ENCODE results near the gene DLEC1.
"Not testable (repeated sequence)": the region's sequence is repeated elsewhere in the genome, so short reads cannot be mapped to it uniquely, and the experiment has no call there.

The DLEC1 gene

DNA sequence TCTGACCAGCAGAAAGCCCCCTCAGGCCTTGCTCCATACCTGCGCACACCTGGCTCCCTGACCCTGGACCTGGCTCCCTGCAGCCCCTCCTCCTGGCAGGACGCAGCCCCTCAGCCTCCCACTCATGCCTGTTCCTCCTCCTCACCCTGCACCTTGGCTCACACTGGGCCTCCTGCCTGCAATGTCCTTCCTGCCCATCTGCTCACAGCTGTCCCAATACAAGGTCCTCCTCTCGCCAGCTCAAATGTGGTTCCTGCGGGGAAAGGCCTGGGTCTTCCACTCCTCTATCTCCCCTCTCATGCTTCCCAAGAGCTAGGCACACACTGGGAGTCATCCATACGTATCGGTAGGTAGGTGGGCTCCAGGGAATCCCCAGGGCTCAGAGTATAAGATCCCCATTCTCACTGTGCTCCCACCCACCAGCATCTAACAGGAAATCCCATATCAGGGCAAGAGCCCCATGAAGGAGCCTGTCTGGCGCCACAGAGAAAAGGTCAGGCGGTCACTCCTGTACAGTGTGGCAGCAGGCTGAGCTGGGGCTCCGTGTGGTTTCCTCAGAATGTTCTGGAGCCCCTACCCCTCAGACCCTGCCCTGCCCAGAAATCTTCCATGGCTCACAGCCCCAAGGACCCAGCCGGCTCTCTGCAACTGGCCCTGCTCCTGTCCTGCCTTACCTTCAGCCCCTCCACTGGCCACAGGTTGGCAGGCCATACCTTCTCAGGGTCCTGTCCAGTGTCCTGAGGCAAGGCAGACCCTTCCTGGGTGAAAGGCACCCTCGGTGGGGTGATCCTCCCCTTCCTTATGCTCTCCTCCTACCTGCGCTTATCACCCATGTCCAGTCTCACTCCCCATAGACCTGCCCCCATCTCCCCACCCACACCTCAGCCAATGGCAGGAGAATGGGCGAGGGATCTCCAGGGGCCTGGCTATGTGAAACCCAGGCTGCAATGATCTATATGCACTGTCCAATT, 20.4 kb upstream of the DLEC1 start:
- DNase-seq: no peak

DNA sequence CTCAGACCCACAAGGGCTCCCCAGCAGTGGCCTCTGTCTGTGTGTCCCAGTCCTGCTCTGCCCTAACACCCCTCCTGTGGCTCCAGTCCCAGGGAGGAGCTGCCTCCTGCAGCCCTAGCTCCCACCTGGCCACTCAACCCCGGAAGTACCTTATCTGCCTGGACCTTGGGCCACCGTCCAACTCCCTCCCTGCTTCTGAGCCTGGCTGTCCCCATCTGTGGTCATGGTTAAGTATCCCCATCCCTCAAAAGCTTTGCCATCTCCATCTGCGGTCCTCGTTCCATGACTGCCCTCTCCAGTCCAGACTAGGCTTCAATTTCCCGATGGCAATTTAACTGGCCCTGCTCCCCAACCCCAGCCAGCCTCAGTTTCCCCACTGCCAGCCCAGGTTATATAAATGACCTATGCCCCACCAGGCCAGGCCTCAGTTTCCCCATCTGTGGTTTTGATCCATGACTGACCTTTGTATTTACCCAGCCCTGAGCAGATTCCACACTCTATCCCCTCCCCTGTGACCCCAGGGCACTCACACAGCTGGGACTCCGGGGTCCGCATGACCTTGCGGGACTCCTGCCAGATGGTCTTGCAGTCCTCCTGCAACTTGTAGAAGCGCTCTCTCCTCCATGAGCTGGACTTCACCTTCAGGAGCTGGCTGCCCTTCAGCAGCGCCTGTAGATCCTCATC, 19.2 kb upstream of the DLEC1 start:
- no peak for DNase-seq

DNA sequence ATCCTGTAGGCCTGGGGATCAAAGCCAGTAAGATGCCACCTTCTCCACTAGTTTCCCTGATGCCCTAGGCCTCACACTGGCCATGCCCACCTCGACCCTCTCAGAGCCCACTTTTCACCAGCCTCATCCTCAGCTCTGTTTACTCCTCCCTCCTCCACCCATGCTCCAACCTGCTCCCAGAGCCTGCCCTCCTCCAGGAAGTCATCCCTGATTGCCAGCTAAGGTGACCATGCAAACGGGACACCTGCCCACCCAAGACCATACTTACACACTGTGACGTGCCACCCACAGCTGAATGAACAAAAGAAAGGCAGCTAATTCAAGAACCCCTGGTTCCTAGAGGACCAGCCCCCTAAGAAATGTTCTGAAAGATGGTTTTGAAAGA, 18.7 kb upstream of the DLEC1 start:
- DNase-seq: no peak

DNA sequence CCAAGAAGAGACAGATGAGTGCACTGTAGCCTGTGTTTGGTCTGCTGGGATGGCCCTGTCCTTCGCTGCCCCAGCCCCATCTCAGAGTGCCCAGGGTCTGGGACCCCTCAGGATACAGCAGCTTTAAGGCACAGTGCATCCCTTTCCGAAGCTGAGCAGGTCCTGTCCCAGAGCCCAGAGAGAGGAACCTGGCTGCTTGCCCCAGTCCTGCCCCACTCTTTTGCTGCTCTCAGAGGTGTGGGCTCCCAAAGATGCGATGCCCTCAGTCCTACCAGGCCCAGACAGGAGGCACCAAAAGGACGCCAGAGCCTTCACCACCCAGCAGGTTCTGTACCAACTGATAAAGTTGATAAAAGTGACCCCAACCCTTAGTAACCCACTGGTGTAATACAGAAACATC, 17.8 kb upstream of the DLEC1 start:
- no peak for DNase-seq

DNA sequence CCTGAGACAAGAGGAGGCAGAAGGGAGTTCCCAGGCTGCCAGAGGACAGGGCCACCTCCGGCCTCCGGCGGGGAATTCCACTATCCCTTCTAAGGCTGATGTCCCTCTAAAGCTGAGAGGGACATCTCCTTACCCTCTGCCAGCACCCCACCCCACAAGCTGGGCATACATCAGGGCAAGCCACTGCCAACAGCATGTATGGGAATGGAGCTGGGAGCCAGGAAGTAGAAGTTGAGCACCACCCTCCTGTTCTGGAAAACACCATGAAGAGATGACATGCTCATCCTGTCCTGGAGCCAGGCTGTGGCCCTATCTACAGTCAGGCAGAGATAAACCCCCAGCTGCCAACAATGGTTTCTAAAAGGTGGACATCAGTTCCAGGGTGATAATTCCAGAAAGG, 16.7 kb upstream of the DLEC1 start:
- no peak for DNase-seq

DNA sequence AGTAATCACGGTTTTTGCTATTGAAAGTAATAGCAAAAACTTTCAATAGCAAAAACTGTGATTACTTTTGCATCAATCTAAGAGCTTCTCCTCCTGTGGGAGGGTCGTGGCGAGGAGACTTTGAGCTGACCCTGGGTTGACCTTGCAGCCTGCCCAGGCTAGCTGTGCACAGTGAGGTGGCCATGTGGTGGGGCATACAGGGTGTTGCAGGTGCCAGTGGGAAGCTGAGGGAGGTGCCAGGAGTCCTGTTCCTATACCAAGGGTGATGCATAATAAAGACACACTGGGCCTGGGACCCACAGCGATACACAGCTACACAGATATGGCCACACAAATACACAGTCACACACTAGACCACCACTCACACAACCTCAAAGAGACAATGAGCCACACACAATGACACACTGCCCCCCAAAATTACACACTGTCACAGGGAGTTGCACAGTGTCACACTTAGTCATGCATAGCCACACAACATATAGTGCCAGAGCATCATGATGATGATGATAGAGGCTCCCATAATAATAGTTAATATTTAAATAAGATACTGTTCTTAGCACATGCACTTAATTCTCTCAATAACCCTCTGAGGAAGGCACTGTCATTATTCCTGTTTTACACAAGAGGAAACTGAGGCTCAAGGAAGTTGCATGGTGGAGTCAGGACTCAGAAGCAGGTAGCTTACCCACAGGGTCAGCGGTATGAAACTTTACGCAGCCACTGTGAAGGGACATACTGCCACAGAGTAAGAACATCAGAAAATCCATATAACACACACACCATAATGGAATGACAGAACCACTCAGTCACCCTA, 15.9 kb upstream of the DLEC1 start:
- DNase-seq: no peak

DNA sequence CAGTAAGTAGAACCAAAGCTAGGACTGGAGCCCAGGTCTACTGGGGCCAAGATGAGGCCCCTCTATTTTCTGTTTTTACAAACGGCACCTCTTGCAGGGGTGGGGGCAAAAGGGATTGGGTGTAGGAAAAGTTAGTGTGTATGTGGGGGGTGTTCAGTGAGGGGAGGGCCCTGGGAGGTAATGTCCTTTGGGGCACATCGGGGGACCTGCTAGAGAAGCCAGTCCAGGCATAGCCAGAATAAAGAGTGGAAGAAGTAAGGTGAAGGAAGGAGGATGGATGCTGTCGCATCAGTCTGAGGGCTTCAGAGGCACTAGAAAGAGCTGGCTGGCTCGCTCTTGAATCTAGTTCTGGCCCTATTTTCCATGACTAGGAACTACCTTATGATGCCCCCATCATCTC, 12.2 kb upstream of the DLEC1 start:
- no peak for DNase-seq

DNA sequence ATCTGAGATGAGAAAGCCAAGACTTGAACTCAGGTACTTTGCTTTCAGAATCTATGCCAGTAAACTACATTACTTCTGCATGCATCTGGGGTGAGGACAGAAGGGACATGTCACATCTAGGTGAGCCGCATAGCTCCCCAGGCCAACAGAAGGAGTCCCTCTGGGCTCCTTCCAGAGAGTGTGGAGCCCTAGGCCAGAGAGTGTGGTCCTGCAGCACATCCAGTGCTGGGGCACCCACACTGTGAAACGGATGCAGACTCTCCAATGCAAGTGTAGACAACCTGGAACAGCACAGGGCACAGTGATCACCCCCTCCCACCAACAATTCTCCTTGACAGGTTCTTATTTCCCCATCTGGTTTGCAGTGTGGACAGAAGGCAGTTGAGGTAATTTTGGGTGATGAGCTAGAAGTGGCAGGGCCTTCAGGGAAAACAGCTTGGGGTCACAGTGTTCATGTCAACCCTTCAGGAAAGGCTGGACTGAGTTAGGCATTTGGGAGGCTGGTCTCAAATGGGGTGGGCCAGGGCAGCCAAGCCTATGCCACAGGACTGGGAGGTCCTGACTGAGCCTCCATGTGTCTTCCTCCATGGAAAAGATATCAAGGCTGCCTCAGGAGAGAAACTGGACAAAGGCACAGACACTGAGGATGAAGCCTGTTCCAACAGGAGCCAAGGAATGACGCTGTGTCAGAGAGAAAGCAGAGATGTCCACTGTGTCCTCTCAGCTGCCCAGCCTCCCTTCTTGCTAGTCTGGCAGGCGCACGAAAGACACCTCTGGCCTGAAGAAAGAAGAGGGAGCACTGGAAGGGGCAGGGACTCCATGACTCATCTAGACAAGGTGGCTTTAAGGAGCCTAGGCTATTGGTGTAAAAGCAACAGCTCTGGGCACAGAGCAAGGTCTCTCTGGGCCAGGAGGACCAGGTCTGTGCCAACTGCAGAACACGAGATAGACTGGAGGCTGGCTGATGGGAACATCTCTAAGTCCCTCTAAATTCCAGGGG, 11.2 kb upstream of the DLEC1 start:
- no peak for DNase-seq

DNA sequence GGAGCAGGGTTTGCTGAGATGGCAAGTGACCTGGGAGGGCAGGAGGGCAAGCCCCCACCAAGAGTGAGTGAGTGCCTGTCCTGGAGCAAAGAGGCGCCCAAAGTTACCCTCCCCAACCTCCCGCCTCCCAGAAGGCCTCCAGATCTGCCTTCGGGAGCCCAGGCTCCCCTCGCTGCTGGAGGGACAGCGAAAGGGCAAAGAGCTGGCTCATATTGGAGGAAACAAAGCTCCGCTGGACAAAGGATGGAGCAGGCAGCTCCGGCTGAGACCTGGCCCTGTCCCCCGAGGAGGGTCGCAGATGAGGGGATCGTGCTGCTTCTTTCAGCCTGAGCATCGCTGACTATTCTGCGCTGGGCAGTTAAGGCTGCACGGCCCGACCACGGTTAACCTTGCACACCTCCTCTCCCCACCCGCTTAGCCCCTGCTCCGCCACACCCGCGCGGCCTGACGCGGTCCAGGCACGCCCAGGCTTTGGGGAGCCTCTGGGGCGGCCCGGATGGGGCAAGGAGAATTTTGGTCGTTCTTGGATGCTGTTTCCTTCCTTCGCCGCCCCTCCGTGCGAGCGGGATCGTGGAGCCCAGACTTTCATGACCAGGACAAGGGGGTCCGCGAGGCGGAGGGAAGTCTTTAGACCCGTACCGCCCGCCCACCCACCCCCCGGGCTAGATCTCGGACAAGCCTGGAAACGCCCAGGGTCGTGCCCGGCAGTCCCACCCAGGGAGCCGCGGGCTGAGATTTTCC, 10.2 kb upstream of the DLEC1 start:
- DNase-seq: no peak

DNA sequence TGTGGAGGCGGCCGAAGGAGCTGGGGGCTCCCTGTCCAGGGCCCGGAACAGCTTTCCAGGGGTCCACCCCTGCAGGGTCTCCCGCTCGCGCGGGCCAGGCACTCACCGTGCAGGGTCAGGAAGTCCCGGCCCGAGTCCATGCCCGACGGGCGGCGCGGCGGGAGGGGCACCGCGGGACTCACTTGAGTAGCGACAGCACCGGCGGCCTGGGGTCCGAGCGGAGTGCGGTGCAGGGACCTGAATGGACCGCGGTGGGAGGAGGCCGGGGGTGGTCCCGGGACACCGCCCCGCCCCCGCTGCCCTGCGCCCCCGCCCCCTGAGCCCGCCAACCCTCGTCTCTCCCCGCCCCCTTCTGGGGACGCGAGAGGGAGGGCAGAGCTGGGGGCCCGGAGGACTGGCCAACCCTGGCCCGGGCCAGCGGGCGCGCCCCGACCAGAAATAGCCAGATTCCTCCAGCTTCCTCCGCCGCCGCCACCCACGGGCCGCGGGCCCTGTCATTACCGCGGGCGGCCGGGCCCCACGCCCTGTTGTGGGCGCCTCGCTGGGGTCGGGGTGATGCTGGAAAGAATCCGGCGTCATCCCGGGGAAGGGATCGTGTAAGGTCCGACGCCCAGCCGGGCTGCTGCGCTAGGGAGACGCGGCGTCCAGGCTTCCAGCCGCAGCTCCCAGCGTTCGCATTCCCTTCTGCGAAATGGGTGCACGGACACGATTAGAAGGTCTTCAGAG, 9.4 kb upstream of the DLEC1 start, which contains the start of gene PLCD1:
TSS of gene PLCD1 (minus strand) at position 243 of the 726 bp plus-strand sequence. CDS start at position 140, 103 bp downstream.
- DNase-seq: peak; percentile 25

DNA sequence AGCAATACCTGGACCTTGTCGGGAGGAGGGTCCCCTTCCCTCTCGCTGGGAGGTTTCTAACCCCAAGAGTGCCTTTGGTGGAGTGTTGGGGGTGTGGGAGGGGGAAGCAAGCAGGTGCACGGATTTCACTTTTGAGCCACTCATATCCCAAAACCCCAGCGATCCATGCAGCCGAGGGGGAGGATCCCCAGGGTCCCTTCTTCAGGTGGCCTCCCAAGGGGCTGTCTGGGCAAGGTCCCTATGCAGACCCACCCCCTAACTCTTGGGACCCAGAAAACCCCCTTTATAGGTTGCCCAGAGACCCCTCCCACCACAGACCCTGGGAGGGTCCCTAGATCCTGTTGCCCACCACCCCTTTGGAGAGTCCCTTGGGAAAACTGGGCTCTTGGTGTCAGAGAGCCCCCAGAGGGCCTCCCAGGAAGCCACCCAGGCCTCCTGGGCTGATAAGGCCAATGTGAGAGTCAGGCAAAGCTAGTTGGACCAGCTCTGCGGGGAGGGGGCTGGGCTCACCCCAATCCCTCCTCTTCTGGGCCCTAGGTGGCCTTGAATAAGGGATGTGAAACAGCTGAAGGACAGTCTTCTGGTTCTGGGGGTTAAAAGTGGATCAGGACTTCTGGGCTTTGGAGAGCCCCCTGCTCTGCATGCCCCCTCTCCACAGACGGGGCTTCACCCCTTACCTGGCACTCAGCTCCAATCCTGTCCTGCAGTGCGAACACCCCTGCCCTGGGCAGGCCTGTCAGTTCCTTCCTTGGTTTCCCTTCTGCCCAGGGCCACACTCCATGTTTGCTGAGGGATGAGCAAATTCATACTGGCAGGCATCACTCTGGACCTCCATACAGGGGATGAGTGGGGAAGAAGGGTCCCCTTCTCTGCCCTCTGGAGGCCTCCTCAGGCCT, 8.6 kb upstream of the DLEC1 start:
- DNase-seq: no peak

DNA sequence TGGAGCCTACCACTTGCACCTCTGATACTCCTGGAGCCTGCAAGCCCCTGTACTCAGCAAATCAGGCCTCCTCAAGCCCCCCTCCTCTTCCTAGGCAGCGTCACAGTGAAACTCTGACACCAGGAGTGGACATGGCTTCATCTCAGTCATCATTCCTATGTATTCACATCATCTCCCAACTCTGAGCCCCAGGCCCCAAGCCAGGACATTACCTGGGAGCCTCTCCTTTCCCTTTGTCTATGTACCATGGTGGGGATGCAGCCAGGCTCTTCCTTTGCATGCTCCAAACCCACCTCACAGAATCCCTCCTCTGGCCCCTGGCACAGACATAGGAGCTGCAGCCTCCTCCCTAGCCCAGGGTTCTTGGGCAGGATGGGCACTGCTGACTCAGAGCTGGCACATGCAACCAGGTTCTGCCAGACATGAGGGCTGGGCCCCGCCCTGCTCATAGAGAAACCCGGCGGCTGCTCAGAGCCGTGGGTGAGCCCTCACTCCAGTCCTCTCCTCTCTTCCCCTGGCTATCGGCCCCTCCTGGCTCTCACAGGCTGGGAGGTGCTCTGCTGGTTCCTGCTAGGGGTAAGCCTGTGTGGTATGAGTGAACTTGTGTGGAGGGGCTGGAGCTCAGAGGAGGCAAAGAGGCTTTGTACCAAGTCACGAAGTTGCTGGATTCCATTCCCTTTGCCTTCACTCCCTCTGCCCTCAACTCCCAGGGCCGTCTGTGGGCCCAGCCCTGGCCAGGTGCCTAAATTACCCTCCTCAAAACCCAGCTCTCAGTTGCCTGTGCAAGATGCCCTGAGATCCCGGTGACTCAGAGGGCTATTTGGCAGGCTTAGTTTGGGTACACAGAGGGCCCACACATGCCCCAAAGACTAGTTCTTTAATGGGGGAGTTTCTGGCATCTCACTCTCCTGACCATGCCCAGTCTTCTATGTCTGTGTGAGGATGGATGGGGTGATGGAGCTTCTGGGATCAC, 7.7 kb upstream of the DLEC1 start:
- peak; percentile 34 for DNase-seq

DNA sequence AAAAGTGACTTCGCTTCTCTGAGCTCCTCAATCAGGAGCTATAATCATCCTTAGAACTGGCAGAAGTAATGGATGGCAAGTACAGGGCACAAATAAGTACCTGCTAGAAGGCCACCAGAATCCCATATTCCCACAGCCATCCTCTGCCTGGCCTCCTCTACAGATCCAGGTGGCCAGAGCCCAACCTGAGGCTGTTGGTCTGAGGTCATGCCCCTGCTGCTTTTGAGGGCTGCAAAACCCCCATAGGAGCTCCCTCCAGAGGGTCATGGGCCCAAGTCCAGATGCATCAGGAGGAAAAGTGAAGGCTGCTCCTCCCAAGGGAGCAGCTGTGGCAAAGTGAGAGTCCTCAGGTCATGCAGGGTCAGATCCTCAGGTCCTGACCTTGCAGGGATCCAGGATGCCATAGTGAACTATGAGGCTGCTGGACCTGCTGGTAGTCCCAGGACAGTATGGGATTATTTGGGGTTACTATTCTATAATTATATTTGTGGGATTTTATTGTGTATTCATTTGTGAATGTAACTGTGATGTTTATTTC, 6.6 kb upstream of the DLEC1 start:
- no peak for DNase-seq

DNA sequence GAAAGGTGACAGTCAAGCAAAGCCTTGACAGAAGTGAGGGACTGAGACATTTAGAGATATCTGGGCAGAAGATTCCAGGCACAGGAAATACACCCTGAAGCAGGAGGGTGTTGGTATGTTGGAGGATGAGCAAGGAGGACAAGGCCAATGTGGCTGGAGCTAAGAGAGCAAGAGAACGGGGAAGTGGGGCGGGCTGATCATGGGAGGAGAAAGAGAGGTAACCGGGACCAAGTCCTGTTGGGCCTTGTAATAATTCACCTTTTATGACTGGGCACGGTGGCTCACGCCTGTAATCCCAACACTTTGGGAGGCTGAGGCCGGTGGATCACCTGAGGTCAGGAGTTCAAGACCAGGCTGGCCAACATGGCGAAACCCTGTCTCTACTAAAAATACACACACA, 5.4 kb upstream of the DLEC1 start:
- not testable (repeated sequence) for DNase-seq

DNA sequence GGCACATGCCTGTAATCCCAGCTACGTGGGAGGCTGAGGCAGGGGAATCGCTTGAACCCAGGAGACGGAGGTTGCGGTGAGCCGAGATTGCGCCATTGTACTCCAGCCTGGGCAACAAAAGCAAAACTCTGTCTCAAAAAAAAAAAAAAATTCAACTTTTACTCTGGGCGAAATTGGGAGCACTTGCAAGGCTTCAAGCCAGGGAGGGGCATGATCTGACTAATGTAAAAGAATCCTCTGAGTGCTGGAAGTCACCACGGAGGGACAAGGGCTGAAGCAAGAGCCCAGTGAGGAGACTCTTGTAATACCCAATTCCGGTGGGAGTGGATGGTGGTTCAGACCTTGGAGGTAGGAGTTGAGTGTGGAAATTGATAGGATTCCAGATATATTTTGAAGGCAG, 4.7 kb upstream of the DLEC1 start:
- DNase-seq: not testable (repeated sequence)

DNA sequence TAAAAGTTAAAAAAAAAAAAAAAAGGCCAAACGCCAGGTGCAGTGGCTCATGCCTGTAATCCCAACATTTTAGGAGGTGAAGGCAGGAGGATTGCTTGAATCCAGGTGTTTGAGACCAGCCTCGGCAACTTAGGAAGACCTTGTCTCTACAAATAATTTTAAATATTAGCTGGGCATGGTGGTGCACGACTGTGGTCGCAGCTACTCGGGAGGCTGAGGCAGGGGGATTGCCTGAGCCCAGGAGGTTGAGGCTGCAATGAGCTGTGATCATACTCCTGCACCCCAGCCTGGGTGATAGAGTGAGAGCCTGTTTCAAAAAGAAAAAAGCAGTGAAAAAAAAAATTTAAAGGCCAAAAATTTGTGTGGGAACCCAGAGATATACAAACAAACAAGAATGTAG, 2.7 kb upstream of the DLEC1 start:
- DNase-seq: no peak

DNA sequence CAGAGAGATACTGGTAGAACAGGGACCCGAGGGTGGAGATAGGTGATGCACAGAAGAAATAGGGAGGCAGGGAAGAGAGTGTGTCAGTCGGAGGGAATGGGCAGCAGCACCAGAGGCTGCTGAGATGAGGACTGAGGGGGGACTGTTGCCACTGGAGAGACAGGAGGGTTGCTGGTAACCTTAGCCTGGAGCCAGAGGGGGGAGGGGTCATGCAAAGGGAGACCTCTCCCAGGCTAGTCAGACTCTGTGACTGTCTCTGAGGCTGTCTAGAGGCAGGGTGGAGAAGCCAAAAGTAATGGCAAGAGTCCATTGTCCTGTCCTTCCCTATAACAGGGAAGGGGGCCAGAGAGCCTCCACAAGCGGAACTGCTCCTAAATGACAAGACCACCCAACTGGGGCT, 2.1 kb upstream of the DLEC1 start:
- no peak for DNase-seq

DNA sequence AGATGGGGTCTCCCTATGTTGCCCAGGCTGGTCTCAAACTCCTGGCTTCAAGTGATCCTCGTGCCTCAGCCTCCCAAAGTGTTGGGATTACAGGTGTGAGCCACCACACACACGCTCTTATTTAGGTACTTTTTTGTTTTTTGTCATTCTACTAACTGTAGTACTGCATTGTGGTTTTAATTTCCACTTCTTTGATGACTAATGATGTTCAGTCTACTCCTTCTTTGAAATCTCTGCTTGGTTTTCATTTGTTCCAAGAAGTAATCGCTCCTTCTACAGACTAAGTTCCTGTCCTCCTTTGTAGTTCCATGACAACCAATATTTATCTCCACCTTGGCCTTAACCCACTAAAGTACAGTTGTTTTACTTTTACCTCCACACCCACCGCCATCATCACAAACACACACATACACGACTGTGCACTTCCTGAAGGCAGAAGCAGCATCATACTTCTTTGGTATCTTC, 529 bp upstream of the DLEC1 start:
- DNase-seq: peak; percentile 44
